Measurements from ENCODE around the gene WFDC10B.

- TF ChIP-seq CTCF (IDR thresholded peaks at IDR 0.05; ENCODE audit: borderline replicate concordance, extremely low read depth, low read length, poor library complexity, severe bottlenecking) (no peak), EZH2 (IDR thresholded peaks at IDR 0.05; ENCODE audit: borderline replicate concordance, low read depth, low read length, severe bottlenecking) (no peak)
These were observed 22.2 kb upstream of the WFDC10B start for GRCh38 chr20:45727044-45727443.

Measured in DND-41 (cell line).